SK-MEL-5 (cell line): ENCODE measurements around the gene ADAMTS5. TPM values are rescaled to one million over a fixed set of nuclear protein-coding genes. Genes with fewer than 3 reads are reported as not detected.

Experiments used
- DNase-seq: peaks from one replicate; pipeline ENCODE4 v3.0.0-alpha.2; 2016; ENCODE audit warnings: low read depth, low spot score
- in situ Hi-C: cut with HindIII; loops from 2 replicates; pipeline ENCODE4 v1.10.0; 2016; ENCODE audit warnings: low sequenced_read_pairs, high pct_unique_total_duplicates, low pct_unique_long_range_greater_than_20kb
- total RNA-seq: library from RNA; depleted of rRNA; stranded (reverse); fragments of >200 nt; shearing (Covaris generic); gene quantifications from 2 replicates; pipeline ENCODE4 v1.2.3, GENCODE V29; 2014

The ADAMTS5 gene
- total RNA-seq, 1 experiment from 2014 or later: 0.05 TPM

GRCh38 chr21:26956216-26956615 is 10.7 kb downstream of the ADAMTS5 start:
- no peak for DNase-seq
- in situ Hi-C loops: no loop called here

GRCh38 chr21:26954662-26955121 is 12.2 kb downstream of the ADAMTS5 start:
- in situ Hi-C loops: no loop called here

GRCh38 chr21:26952374-26953066 is 14.4 kb downstream of the ADAMTS5 start:
- in situ Hi-C loops: no loop called here
- DNase-seq: no peak

More at GRCh38 chr21:26954662-26955121, 12.2 kb downstream of the ADAMTS5 start:
- DNase-seq: no peak

GRCh38 chr21:26949830-26950229 is 17.1 kb downstream of the ADAMTS5 start:
- in situ Hi-C loops: no loop called here
- DNase-seq: no peak

GRCh38 chr21:26948194-26948593 is 18.7 kb downstream of the ADAMTS5 start:
- in situ Hi-C loops: no loop called here
- DNase-seq: no peak

GRCh38 chr21:26946744-26947446 is 20.0 kb downstream of the ADAMTS5 start:
- DNase-seq: no peak
- in situ Hi-C loops: no loop called here

- in situ Hi-C loops: no loop called here
- peak; percentile 3 for DNase-seq
Measured at GRCh38 chr21:26945916-26946675, 20.8 kb downstream of the ADAMTS5 start.

GRCh38 chr21:26943921-26944320 is 23.0 kb downstream of the ADAMTS5 start:
- no peak for DNase-seq

GRCh38 chr21:26941421-26941820 is 25.5 kb downstream of the ADAMTS5 start:
- in situ Hi-C loops: no loop called here
- no peak for DNase-seq

More at GRCh38 chr21:26943921-26944320, 23.0 kb downstream of the ADAMTS5 start:
- in situ Hi-C loops: no loop called here

GRCh38 chr21:26939601-26940111 is 27.2 kb downstream of the ADAMTS5 start:
- no peak for DNase-seq
- in situ Hi-C loops: no loop called here

- DNase-seq: no peak
- in situ Hi-C loops: no loop called here
Measured at GRCh38 chr21:26936641-26937040, 30.2 kb downstream of the ADAMTS5 start.

GRCh38 chr21:26935977-26936376 is 30.9 kb downstream of the ADAMTS5 start:
- DNase-seq: no peak
- in situ Hi-C loops: no loop called here

GRCh38 chr21:26934383-26934782 is 32.5 kb downstream of the ADAMTS5 start:
- DNase-seq: no peak
- in situ Hi-C loops: no loop called here

- in situ Hi-C loops: no loop called here
- no peak for DNase-seq
Measured at GRCh38 chr21:26933448-26933847, 33.4 kb downstream of the ADAMTS5 start.

- in situ Hi-C loops: no loop called here
- DNase-seq: no peak
Measured at GRCh38 chr21:26925636-26926035, 41.3 kb downstream of the ADAMTS5 start.

GRCh38 chr21:26925122-26925521 is 41.8 kb downstream of the ADAMTS5 start:
- no peak for DNase-seq
- in situ Hi-C loops: no loop called here

GRCh38 chr21:26923986-26924385 is 42.9 kb downstream of the ADAMTS5 start:
- DNase-seq: no peak
- in situ Hi-C loops: no loop called here

- DNase-seq: no peak
- in situ Hi-C loops: no loop called here
Measured at GRCh38 chr21:26920055-26920454, 46.8 kb downstream of the ADAMTS5 start.
